ENCODE results near the gene DSTYK. TPM values are rescaled to one million over a fixed set of nuclear protein-coding genes. Genes with fewer than 3 reads are reported as not detected.

DSTYK gene
- total and polyA plus RNA-seq, 2 experiments from 2014 or later, result 6.1 to 10.7 TPM

GRCh38 chr1:205127646-205128045 lies 83.9 kb downstream of the DSTYK start (continued):
- no peak for TF ChIP-seq ZNF114 (CRISPR knock-in tag; IDR thresholded peaks at IDR 0.05)
- TF ChIP-seq, protein P1, sequence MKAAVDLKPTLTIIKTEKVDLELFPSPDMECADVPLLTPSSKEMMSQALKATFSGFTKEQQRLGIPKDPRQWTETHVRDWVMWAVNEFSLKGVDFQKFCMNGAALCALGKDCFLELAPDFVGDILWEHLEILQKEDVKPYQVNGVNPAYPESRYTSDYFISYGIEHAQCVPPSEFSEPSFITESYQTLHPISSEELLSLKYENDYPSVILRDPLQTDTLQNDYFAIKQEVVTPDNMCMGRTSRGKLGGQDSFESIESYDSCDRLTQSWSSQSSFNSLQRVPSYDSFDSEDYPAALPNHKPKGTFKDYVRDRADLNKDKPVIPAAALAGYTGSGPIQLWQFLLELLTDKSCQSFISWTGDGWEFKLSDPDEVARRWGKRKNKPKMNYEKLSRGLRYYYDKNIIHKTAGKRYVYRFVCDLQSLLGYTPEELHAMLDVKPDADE (IDR thresholded peaks at IDR 0.05), result no peak
- TF ChIP-seq ZNF331 (CRISPR knock-in tag; IDR thresholded peaks at IDR 0.05; ENCODE audit: low read depth), result no peak
- TF ChIP-seq EZH2phosphoT487 (IDR thresholded peaks at IDR 0.05; ENCODE audit: unreplicated experiment), result no peak
- no peak for TF ChIP-seq STAT1 (IDR thresholded peaks at IDR 0.05; ENCODE audit: unreplicated experiment)
- TF ChIP-seq REST (IDR thresholded peaks at IDR 0.05; ENCODE audit: unreplicated experiment), result no peak

GRCh38 chr1:205124726-205125125 lies 86.8 kb downstream of the DSTYK start:
- no peaks in the 10 kb centered on the region for H3K9me3 Mint-ChIP-seq
- TF ChIP-seq JUNB (IDR thresholded peaks at IDR 0.05; ENCODE audit: unreplicated experiment) (no peak), ZNF114 (CRISPR knock-in tag; IDR thresholded peaks at IDR 0.05) (no peak), EZH2phosphoT487 (IDR thresholded peaks at IDR 0.05; ENCODE audit: unreplicated experiment) (no peak), NANOG (IDR thresholded peaks at IDR 0.05; ENCODE audit: borderline replicate concordance) (no peak), CREB1 (CRISPR knock-in tag; IDR thresholded peaks at IDR 0.05; ENCODE audit: low read depth) (no peak), EZH2 (IDR thresholded peaks at IDR 0.05; ENCODE audit: low read depth, unreplicated experiment) (no peak), REST (IDR thresholded peaks at IDR 0.05; ENCODE audit: unreplicated experiment) (no peak), ZNF331 (CRISPR knock-in tag; IDR thresholded peaks at IDR 0.05; ENCODE audit: low read depth) (no peak)
- TF ChIP-seq, protein P2, sequence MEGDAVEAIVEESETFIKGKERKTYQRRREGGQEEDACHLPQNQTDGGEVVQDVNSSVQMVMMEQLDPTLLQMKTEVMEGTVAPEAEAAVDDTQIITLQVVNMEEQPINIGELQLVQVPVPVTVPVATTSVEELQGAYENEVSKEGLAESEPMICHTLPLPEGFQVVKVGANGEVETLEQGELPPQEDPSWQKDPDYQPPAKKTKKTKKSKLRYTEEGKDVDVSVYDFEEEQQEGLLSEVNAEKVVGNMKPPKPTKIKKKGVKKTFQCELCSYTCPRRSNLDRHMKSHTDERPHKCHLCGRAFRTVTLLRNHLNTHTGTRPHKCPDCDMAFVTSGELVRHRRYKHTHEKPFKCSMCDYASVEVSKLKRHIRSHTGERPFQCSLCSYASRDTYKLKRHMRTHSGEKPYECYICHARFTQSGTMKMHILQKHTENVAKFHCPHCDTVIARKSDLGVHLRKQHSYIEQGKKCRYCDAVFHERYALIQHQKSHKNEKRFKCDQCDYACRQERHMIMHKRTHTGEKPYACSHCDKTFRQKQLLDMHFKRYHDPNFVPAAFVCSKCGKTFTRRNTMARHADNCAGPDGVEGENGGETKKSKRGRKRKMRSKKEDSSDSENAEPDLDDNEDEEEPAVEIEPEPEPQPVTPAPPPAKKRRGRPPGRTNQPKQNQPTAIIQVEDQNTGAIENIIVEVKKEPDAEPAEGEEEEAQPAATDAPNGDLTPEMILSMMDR (conservative IDR thresholded peaks at IDR 0.05; ENCODE audit: low read depth in 2 of 2), result no peak
- TF ChIP-seq, protein P1 (IDR thresholded peaks at IDR 0.05), result no peak

More at GRCh38 chr1:205124726-205125125, 86.8 kb downstream of the DSTYK start:
- H3K27me3 ChIP-seq (ENCODE audit: insufficient read depth), result no peaks in the 10 kb centered on the region
- H3K27ac Mint-ChIP-seq, result no peak overlapping the region
- H4K20me1 ChIP-seq (replicated peaks; ENCODE audit: insufficient read depth), result peaks cover 14% of the 10 kb centered on the region
- no peak overlapping the region for H3K4me2 ChIP-seq
- H3K36me3 ChIP-seq (ENCODE audit: insufficient read depth), result no peaks in the 10 kb centered on the region
- H3F3A ChIP-seq (replicated peaks; ENCODE audit: low read depth), result no peaks in the 10 kb centered on the region; the same call in 1 of the 2 replicates
- no peak for ATAC-seq
- H3K27ac ChIP-seq (ENCODE audit: low read depth), result no peak overlapping the region
- DNase-seq (ENCODE audit: low spot score), result no peak
- H3K4me1 ChIP-seq (ENCODE audit: insufficient read depth), result peaks cover 9% of the 10 kb centered on the region; the same call in 1 of the 2 replicates
- peaks cover 4% of the 10 kb centered on the region; the same call in 1 of the 3 replicates for H3K36me3 Mint-ChIP-seq (ENCODE audit: low read depth)
- no peak overlapping the region for H2AFZ ChIP-seq
- H3K9me2 ChIP-seq (ENCODE audit: insufficient read depth), result no peaks in the 10 kb centered on the region
- H3K4me1 Mint-ChIP-seq, result peaks cover 12% of the 10 kb centered on the region
- H3K27me3 Mint-ChIP-seq (ENCODE audit: insufficient read depth, low read depth, poor library complexity), result peaks cover 4% of the 10 kb centered on the region
- peaks cover 19% of the 10 kb centered on the region for H3K79me2 ChIP-seq (replicated peaks; ENCODE audit: insufficient read depth)
- no peak overlapping the region for H3K4me3 ChIP-seq
- H3K4me3 Mint-ChIP-seq, result no peak overlapping the region

All from GM23338 (cell line).